CD1c-positive myeloid dendritic cell (primary cell): ENCODE results near the gene HTATSF1.
A peak's percentile ranks its signal among the peaks of the same experiment; 100 is the strongest.

Experiments
- DNase-seq: peaks from one replicate; pipeline ENCODE4 v3.0.0-alpha.2; 2016; ENCODE audit errors: extremely low spot score

Gene HTATSF1

GRCh38 chrX:136496186-136496763, 1.1 kb upstream of the HTATSF1 start:
- DNase-seq, result no peak

- peak; percentile 89 for DNase-seq
These were observed 432 bp upstream of the HTATSF1 start for GRCh38 chrX:136496764-136497555.

- no peak for DNase-seq
These were observed 21.7 kb downstream of the HTATSF1 start for GRCh38 chrX:136519069-136519468.

GRCh38 chrX:136523770-136524169, 26.4 kb downstream of the HTATSF1 start:
- no peak for DNase-seq

- no peak for DNase-seq
These were observed 28.6 kb downstream of the HTATSF1 start for GRCh38 chrX:136525738-136526606.

GRCh38 chrX:136528645-136529315, 31.4 kb downstream of the HTATSF1 start:
- DNase-seq, result no peak

- no peak for DNase-seq
These were observed 32.4 kb downstream of the HTATSF1 start for GRCh38 chrX:136529795-136530194.

- no peak for DNase-seq
These were observed 34.6 kb downstream of the HTATSF1 start, which contains the start of gene VGLL1 for GRCh38 chrX:136531951-136532350. Gene VGLL1 (plus strand): TSS chrX:136532215. CDS start chrX:136536021, 3,806 bp downstream.

GRCh38 chrX:136534131-136534530, 36.7 kb downstream of the HTATSF1 start:
- no peak for DNase-seq

- DNase-seq, result no peak
These were observed 41.4 kb downstream of the HTATSF1 start for GRCh38 chrX:136538811-136539210.

GRCh38 chrX:136540226-136540625, 42.8 kb downstream of the HTATSF1 start:
- no peak for DNase-seq

- DNase-seq, result no peak
These were observed 43.9 kb downstream of the HTATSF1 start for GRCh38 chrX:136541294-136541693.

GRCh38 chrX:136542281-136542680, 44.9 kb downstream of the HTATSF1 start:
- no peak for DNase-seq

GRCh38 chrX:136546371-136546781, 49.0 kb downstream of the HTATSF1 start:
- DNase-seq, result no peak

GRCh38 chrX:136549226-136549625, 51.8 kb downstream of the HTATSF1 start:
- no peak for DNase-seq

- no peak for DNase-seq
These were observed 54.0 kb downstream of the HTATSF1 start for GRCh38 chrX:136551410-136551809.

GRCh38 chrX:136555694-136556093, 58.3 kb downstream of the HTATSF1 start:
- DNase-seq, result no peak
